ENCODE data around the gene MLH1.

DNA sequence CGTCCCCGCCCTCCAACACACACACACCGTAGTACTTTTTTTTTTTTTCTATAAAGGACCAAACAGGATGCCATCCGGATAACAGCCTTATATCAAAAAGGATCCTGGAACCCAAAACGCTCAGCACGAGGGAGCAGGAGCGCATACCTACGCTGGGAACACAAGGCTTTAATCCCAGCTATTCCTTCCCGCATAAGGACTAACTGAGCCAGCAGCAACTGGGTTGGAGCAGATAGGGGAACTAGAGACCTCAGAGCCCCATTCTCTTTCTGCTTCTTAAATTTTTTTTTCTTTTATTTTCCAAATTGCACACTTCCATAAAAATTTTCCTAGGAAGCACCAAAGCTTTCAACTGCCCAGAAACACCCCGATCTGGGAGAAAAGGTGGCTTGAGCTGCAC lies 49.7 kb upstream of the MLH1 start:
- TF ChIP-seq, protein P1, sequence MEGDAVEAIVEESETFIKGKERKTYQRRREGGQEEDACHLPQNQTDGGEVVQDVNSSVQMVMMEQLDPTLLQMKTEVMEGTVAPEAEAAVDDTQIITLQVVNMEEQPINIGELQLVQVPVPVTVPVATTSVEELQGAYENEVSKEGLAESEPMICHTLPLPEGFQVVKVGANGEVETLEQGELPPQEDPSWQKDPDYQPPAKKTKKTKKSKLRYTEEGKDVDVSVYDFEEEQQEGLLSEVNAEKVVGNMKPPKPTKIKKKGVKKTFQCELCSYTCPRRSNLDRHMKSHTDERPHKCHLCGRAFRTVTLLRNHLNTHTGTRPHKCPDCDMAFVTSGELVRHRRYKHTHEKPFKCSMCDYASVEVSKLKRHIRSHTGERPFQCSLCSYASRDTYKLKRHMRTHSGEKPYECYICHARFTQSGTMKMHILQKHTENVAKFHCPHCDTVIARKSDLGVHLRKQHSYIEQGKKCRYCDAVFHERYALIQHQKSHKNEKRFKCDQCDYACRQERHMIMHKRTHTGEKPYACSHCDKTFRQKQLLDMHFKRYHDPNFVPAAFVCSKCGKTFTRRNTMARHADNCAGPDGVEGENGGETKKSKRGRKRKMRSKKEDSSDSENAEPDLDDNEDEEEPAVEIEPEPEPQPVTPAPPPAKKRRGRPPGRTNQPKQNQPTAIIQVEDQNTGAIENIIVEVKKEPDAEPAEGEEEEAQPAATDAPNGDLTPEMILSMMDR (IDR thresholded peaks at IDR 0.05 in 2 of 3, conservative IDR thresholded peaks at IDR 0.05 in 1 of 3; ENCODE audit: control insufficient read depth in 2 of 3, extremely low read depth in 1 of 3, insufficient read depth in 1 of 3, low read depth in 3 of 3, low read length in 3 of 3), result no peak
- TF ChIP-seq, protein P2, sequence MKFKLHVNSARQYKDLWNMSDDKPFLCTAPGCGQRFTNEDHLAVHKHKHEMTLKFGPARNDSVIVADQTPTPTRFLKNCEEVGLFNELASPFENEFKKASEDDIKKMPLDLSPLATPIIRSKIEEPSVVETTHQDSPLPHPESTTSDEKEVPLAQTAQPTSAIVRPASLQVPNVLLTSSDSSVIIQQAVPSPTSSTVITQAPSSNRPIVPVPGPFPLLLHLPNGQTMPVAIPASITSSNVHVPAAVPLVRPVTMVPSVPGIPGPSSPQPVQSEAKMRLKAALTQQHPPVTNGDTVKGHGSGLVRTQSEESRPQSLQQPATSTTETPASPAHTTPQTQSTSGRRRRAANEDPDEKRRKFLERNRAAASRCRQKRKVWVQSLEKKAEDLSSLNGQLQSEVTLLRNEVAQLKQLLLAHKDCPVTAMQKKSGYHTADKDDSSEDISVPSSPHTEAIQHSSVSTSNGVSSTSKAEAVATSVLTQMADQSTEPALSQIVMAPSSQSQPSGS (IDR thresholded peaks at IDR 0.05; ENCODE audit: low read length), result no peak
- TF ChIP-seq RCOR1 (conservative IDR thresholded peaks at IDR 0.05; ENCODE audit: low read depth, low read length), result no peak
- no peak for TF ChIP-seq CBX5 (IDR thresholded peaks at IDR 0.05; ENCODE audit: low read depth)
- no peak for TF ChIP-seq EGR1 (IDR thresholded peaks at IDR 0.05; ENCODE audit: borderline replicate concordance in 1 of 2, low read depth in 2 of 2, low read length in 2 of 2)
- no peak for TF ChIP-seq EZH2 (IDR thresholded peaks at IDR 0.05; ENCODE audit: borderline replicate concordance, control insufficient read depth, low read depth, low read length)
- TF ChIP-seq CHD1 (IDR thresholded peaks at IDR 0.05; ENCODE audit: low read depth, low read length), result no peak
- TF ChIP-seq RAD21 (IDR thresholded peaks at IDR 0.05; ENCODE audit: insufficient read depth, low read depth, low read length), result no peak
- TF ChIP-seq STAT1 (conservative IDR thresholded peaks at IDR 0.05), result no peak
- TF ChIP-seq, protein P3, sequence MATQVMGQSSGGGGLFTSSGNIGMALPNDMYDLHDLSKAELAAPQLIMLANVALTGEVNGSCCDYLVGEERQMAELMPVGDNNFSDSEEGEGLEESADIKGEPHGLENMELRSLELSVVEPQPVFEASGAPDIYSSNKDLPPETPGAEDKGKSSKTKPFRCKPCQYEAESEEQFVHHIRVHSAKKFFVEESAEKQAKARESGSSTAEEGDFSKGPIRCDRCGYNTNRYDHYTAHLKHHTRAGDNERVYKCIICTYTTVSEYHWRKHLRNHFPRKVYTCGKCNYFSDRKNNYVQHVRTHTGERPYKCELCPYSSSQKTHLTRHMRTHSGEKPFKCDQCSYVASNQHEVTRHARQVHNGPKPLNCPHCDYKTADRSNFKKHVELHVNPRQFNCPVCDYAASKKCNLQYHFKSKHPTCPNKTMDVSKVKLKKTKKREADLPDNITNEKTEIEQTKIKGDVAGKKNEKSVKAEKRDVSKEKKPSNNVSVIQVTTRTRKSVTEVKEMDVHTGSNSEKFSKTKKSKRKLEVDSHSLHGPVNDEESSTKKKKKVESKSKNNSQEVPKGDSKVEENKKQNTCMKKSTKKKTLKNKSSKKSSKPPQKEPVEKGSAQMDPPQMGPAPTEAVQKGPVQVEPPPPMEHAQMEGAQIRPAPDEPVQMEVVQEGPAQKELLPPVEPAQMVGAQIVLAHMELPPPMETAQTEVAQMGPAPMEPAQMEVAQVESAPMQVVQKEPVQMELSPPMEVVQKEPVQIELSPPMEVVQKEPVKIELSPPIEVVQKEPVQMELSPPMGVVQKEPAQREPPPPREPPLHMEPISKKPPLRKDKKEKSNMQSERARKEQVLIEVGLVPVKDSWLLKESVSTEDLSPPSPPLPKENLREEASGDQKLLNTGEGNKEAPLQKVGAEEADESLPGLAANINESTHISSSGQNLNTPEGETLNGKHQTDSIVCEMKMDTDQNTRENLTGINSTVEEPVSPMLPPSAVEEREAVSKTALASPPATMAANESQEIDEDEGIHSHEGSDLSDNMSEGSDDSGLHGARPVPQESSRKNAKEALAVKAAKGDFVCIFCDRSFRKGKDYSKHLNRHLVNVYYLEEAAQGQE (IDR thresholded peaks at IDR 0.05; ENCODE audit: low read depth, low read length), result no peak
- no peak for TF ChIP-seq ZNF384 (IDR thresholded peaks at IDR 0.05; ENCODE audit: borderline replicate concordance, low read depth, low read length)
- no peak for TF ChIP-seq SIN3A (IDR thresholded peaks at IDR 0.05; ENCODE audit: low read depth, low read length)

Data from GM12878 (cell line).